ENCODE results near the gene ZNF649. TPM values are rescaled to one million over a fixed set of nuclear protein-coding genes. Genes with fewer than 3 reads are reported as not detected.

ZNF649 gene
- total and polyA plus RNA-seq, 2 of the 13 experiments (the other 11 are each of a cell fraction or from before 2014, with no cell fraction given): 3.0 to 13.4 TPM

- TF ChIP-seq SNAPC4 (CRISPR knock-in tag; IDR thresholded peaks at IDR 0.05): no peak
- TF ChIP-seq MXD3 (CRISPR knock-in tag; IDR thresholded peaks at IDR 0.05): no peak
- TF ChIP-seq ZNF337 (CRISPR knock-in tag; IDR thresholded peaks at IDR 0.05; ENCODE audit: borderline replicate concordance, low read depth): 0 out of 2 replicates have a peak, but pooled peaks have one; percentile 37
- TF ChIP-seq ZNF704 (CRISPR knock-in tag; IDR thresholded peaks at IDR 0.05; ENCODE audit: borderline replicate concordance): no peak
- TF ChIP-seq IKZF5 (CRISPR knock-in tag; IDR thresholded peaks at IDR 0.05): no peak
- no peak for TF ChIP-seq RAD51 (IDR thresholded peaks at IDR 0.05; ENCODE audit: borderline replicate concordance)
- TF ChIP-seq ZMYM3 (CRISPR knock-in tag; IDR thresholded peaks at IDR 0.05): no peak; the same call in 1 of the 2 replicates
- TF ChIP-seq ETV5 (CRISPR knock-in tag; IDR thresholded peaks at IDR 0.05; ENCODE audit: borderline replicate concordance): no peak; the same call in 1 of the 2 replicates
- no peak for TF ChIP-seq SP1 (IDR thresholded peaks at IDR 0.05)
- TF ChIP-seq SP1 (CRISPR knock-in tag; IDR thresholded peaks at IDR 0.05): peak; percentile 52; the same call in 1 of the 2 replicates
- TF ChIP-seq ZNF616 (CRISPR knock-in tag; IDR thresholded peaks at IDR 0.05; ENCODE audit: low read depth): no peak
- TF ChIP-seq NR2C2 (CRISPR knock-in tag; IDR thresholded peaks at IDR 0.05; ENCODE audit: borderline replicate concordance): peak; percentile 88
- no peak; the same call in 1 of the 2 replicates for TF ChIP-seq ZSCAN29 (CRISPR knock-in tag; conservative IDR thresholded peaks at IDR 0.05)
- peak; percentile 36 for TF ChIP-seq HNRNPLL (IDR thresholded peaks at IDR 0.05; ENCODE audit: low read depth, low read length, poor library complexity, severe bottlenecking)
- TF ChIP-seq MXD4 (CRISPR knock-in tag; IDR thresholded peaks at IDR 0.05): no peak
- no peak for TF ChIP-seq ZSCAN20 (CRISPR knock-in tag; IDR thresholded peaks at IDR 0.05; ENCODE audit: borderline replicate concordance)
- TF ChIP-seq KDM1A (CRISPR knock-in tag; IDR thresholded peaks at IDR 0.05): no peak
- peak; percentile 86 for TF ChIP-seq THAP11 (CRISPR knock-in tag; IDR thresholded peaks at IDR 0.05)
- TF ChIP-seq SRSF1 (optimal IDR thresholded peaks at IDR 0.05; ENCODE audit: low read depth, low read length): peak; percentile 68
- no peak for TF ChIP-seq LCORL (IDR thresholded peaks at IDR 0.05)
- TF ChIP-seq LCORL (CRISPR knock-in tag; IDR thresholded peaks at IDR 0.05): peak; percentile 64
- no peak; the same call in 1 of the 2 replicates for TF ChIP-seq SRY (CRISPR knock-in tag; IDR thresholded peaks at IDR 0.05)
These were observed 22.2 kb upstream of the ZNF649 start, which contains the start of gene ZNF613 (continued) for GRCh38 chr19:51926784-51927741.
